ENCODE data around the gene IL16. TPM values are rescaled to one million over a fixed set of nuclear protein-coding genes. Genes with fewer than 3 reads are reported as not detected.

Gene IL16
- total and polyA plus RNA-seq, 4 donors, result 1.9 to 6.9 (median 4.4) TPM

GRCh38 chr15:81211376-81211775 is 14.7 kb downstream of the IL16 start:
- Histone ChIP-seq H3K27me3 (ENCODE audit: control insufficient read depth in 4 of 4, insufficient read depth in 4 of 4, low read length in 3 of 4) (peaks cover 0 to 2% (median 0%) of the 10 kb centered on the region in 4 donors), H3K4me3 (ENCODE audit: low read depth in 1 of 3, low read length in 3 of 3) (no peak overlapping the region), H3K4me1 (ENCODE audit: control insufficient read depth in 4 of 4, insufficient read depth in 4 of 4, low read length in 3 of 4) (no peaks in the 10 kb centered on the region), H3K36me3 (ENCODE audit: control insufficient read depth in 4 of 4, insufficient read depth in 3 of 4, low read depth in 1 of 4, low read length in 3 of 4) (no peaks in the 10 kb centered on the region), H3K27ac (ENCODE audit: low read depth in 1 of 2, low read length in 2 of 2) (no peak overlapping the region), H3K9me3 (ENCODE audit: control insufficient read depth in 4 of 4, low read length in 3 of 4) (peaks cover 0 to 11% (median under 1%) of the 10 kb centered on the region in 4 donors), H3K9ac (ENCODE audit: low read depth in 1 of 2, low read length in 2 of 2) (no peak overlapping the region)
- TF ChIP-seq FOXA1 (IDR thresholded peaks at IDR 0.05) (no peak), HNF4A (conservative IDR thresholded peaks at IDR 0.05) (no peak), TAF1 (conservative IDR thresholded peaks at IDR 0.05) (no peak), ATF3 (IDR thresholded peaks at IDR 0.05) (no peak), FOXA2 (IDR thresholded peaks at IDR 0.05) (no peak), YY1 (IDR thresholded peaks at IDR 0.05) (no peak), MAX (IDR thresholded peaks at IDR 0.05) (no peak), SP1 (IDR thresholded peaks at IDR 0.05) (no peak), ZBTB33 (IDR thresholded peaks at IDR 0.05) (no peak), NR2F2 (IDR thresholded peaks at IDR 0.05) (no peak), EGR1 (IDR thresholded peaks at IDR 0.05; ENCODE audit: low read depth in 2 of 2) (no peak), GABPA (IDR thresholded peaks at IDR 0.05 in 1 of 2, conservative IDR thresholded peaks at IDR 0.05 in 1 of 2) (no peak)
- DNase-seq (ENCODE audit: low spot score), result no peak
- WGBS, result 70% methylated on average over 4 of the region's 4 CpGs

GRCh38 chr15:81213982-81214381 is 17.3 kb downstream of the IL16 start:
- no peak overlapping the region for H3K9ac ChIP-seq (ENCODE audit: low read depth in 1 of 2, low read length in 2 of 2)
- H3K36me3 ChIP-seq (ENCODE audit: control insufficient read depth in 4 of 4, insufficient read depth in 3 of 4, low read depth in 1 of 4, low read length in 3 of 4), result no peaks in the 10 kb centered on the region
- H3K4me1 ChIP-seq (ENCODE audit: control insufficient read depth in 4 of 4, insufficient read depth in 4 of 4, low read length in 3 of 4), result no peaks in the 10 kb centered on the region
- H3K27ac ChIP-seq (ENCODE audit: low read depth in 1 of 2, low read length in 2 of 2), result no peak overlapping the region
- H3K27me3 ChIP-seq (ENCODE audit: control insufficient read depth in 4 of 4, insufficient read depth in 4 of 4, low read length in 3 of 4), result peaks cover 0 to 2% (median 0%) of the 10 kb centered on the region in 4 donors
- no peak overlapping the region for H3K4me3 ChIP-seq (ENCODE audit: low read depth in 1 of 3, low read length in 3 of 3)
- DNase-seq (ENCODE audit: low spot score), result no peak
- peaks cover 0 to 11% (median under 1%) of the 10 kb centered on the region in 4 donors for H3K9me3 ChIP-seq (ENCODE audit: control insufficient read depth in 4 of 4, low read length in 3 of 4)
- TF ChIP-seq NR2F2 (IDR thresholded peaks at IDR 0.05) (no peak), JUND (IDR thresholded peaks at IDR 0.05) (no peak), EGR1 (IDR thresholded peaks at IDR 0.05; ENCODE audit: low read depth in 2 of 2) (no peak), RXRA (IDR thresholded peaks at IDR 0.05) (no peak), REST (IDR thresholded peaks at IDR 0.05) (no peak), ATF3 (IDR thresholded peaks at IDR 0.05) (no peak), YY1 (IDR thresholded peaks at IDR 0.05) (no peak), RAD21 (IDR thresholded peaks at IDR 0.05) (no peak), ZBTB33 (IDR thresholded peaks at IDR 0.05) (no peak), HNF4A (conservative IDR thresholded peaks at IDR 0.05) (no peak), MAX (IDR thresholded peaks at IDR 0.05) (no peak)

Data from liver (tissue), 9 donors.